Right lung (tissue), 5 donors: ENCODE measurements around the gene MRE11. TPM values are rescaled to one million over a fixed set of nuclear protein-coding genes. Genes with fewer than 3 reads are reported as not detected.
"Not testable (repeated sequence)": the region's sequence is repeated elsewhere in the genome, so short reads cannot be mapped to it uniquely, and the experiment has no call there.

ENCODE experiments used
- DNase-seq, 2 donors: peaks; one replicate each; pipeline ENCODE4 v3.0.0-alpha.2; 2013
- polyA plus RNA-seq, 5 donors: library from polyadenylated mRNA; unstranded; fragments of 120-200 nt; gene quantifications; one replicate each; pipeline versions ENCODE4 v1.2.1 to v1.2.3, GENCODE V29; 2013; ENCODE audit warnings: inconsistent platforms in 1 of 5, low replicate concordance in 1 of 5; ENCODE audit not compliant: insufficient read length in 5 of 5, insufficient read depth in 1 of 5

The MRE11 gene
- polyA plus RNA-seq, 5 donors: 22.6 to 62.0 (median 33.3) TPM

DNA sequence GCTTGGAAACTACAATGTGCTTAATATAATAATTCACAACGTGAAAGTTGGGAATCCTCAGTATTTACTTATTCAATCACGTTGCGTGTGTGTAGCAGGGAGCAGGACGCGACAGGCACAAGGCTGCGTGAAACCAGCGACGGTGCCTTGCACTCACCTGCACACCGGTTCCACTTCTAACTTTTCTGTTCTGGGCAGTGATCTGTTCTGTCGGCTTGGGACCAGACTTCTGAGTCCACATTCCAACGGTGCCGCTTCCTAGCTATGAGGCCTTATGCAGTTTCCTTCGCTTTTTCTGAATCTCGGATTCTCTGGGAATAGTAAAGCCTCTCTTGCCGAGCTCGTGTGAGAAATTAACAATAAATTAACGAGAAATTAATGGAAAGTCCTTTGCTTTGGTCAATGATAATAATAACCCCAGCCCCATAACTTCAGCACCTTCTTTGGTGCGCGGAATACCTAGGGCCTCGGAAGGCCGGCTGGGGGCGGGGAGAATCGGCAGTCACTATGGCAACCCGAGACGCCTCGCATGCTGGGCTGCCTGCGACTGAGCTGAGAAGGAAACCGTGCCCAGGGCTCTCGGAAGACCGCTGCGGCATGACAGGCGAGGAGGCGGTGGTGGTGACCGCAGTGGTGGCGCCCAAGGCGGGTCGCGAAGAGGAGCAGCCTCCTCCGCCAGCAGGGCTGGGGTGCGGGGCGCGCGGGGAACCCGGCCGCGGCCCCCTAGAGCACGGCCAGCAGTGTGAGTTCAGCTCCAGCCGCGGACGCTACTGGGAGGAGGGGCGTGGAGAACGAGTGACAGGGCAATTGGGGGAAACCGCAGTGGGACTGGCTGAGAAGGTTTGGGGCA is 18.5 kb upstream of the MRE11 start, which contains the start of gene C11orf97:
Gene C11orf97 (plus strand): TSS at position 530 of the 850 bp plus-strand sequence. CDS start 68 bp downstream, at position 598.
- DNase-seq: peak in 1 of 2 donors; percentile 54

- DNase-seq: no peak
Observed at GRCh38 chr11:94507485-94507884, 13.8 kb upstream of the MRE11 start.

DNA sequence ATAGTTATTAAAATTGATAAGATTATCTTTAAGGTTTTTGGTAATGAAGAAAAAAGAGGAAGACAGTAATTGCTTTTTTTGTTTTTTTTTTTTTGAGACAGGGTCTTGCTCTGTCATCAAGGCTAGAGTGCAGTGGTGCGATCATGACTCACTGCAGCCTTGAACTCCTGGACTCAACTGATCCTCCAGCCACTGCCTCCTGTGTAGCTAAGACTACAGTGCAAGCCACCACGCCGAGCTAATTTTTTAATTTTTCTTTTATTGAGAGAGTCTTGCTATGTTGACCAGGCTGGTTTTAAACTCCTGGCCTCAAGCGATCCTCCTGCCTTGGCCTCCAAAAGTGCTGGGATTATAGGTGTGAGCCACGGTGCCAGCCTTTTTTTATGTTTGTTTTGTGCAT is 12.9 kb upstream of the MRE11 start:
- not testable (repeated sequence) for DNase-seq

DNA sequence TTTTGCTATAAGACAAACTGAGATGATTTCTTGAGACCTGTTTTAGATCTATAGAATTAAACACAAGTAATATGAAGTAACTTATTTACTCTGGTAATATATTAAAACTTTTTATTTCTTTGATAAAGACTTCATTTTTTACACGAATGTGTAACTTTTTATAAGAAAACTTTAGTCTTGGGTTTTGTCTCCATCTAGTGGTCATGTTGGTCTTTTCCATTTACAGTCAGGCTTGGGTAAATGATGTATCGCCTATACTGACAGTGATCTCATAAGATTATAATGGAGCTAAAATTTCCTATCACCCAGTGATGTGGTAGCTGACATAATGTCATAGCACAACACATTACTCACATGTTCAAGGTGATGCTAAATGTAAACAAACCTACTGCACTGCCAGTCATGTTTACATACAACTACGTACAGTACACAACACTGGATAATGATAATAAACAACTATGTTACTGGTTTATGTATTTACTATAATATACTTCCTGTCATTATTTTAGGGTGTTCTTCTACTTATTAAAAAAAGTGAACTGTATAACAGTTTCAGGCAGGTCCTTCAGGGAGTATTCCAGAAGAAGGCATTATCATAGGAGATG is 11.1 kb upstream of the MRE11 start:
- DNase-seq: no peak

DNA sequence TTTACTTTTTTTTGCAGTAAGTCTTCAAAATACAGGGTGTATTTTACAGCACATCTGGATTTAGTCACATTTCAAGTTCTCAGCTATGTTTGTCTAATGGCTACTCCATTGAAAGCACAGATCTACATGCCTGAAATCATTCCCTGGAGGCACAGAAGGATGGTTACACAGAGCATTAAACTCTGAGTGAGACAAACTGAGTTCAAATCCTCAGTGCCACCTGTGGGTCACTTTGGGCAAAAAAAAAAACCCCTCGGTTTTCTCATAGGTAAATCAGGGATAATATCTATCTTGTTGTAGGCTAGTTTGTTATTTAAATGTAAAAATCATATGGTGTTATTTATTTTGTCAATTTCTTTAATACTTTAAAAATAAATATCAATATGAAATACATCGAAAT is 7.9 kb upstream of the MRE11 start:
- DNase-seq: no peak

DNA sequence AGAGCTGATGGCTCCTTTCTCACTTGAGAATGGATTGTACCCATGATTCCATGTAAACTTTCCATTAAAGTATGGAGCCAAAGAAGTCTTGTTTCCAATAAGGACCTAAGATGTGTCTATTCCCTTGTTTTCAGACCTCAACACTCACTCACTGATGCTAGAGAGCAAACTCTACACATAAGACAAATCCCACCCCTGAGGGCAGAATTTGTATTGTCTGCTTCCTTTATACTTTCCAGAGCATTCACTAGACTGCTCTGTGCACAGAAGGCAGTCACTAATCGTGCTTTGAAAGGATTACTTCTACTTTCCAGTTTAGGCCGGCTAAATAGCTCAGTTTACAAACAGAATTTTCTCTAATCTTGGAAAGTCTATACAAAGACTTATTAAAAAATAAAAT is 6.5 kb upstream of the MRE11 start:
- DNase-seq: no peak

DNA sequence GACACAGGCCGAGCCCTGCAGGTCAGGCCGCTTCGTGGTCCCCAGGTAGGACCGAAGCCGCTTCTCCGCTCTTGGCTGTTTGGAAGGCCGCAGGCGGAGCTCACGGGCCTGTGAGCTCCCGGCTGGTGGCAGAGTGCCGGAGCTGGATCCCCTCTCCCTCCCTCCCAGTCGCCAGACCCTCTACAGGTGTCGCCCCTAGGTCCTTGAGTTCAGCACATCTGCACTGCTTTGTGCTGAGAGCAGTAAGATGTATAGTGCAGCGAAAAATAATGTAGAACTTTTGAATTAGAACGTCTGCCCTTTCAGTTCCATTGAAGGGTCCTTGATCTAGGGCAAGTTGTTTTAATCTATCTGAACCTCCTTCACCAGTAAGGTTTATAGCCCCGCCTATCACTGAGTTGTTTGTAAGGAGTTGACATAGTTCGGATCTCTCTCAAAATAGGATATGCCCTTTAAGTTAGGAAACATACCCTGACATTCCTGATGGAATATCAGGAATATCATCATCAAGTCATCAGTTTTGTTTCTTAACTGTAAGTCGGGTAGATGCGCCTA is 559 bp upstream of the MRE11 start:
- no peak for DNase-seq

DNA sequence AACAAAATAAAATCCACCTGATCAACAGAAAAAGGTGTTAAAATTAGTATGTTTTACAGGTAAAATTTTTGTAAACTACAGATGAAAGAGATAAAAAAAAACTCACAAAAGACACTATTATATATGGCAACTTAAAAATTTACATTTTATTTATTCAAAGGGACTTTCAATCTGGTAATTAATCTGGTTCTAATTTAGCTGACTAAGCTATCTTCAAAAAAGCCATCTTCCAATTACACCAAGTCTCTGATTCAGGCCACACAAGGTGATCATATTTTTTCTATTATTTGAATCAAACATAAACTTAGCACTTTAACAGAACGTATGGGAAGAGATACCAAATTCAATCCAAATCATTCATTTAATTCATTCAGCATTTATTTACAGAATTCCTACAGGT is 7.6 kb downstream of the MRE11 start:
- no peak for DNase-seq

GRCh38 chr11:94481342-94481741 is 12.3 kb downstream of the MRE11 start:
- DNase-seq: no peak

- no peak for DNase-seq
Observed at GRCh38 chr11:94477624-94478023, 16.0 kb downstream of the MRE11 start.

DNA sequence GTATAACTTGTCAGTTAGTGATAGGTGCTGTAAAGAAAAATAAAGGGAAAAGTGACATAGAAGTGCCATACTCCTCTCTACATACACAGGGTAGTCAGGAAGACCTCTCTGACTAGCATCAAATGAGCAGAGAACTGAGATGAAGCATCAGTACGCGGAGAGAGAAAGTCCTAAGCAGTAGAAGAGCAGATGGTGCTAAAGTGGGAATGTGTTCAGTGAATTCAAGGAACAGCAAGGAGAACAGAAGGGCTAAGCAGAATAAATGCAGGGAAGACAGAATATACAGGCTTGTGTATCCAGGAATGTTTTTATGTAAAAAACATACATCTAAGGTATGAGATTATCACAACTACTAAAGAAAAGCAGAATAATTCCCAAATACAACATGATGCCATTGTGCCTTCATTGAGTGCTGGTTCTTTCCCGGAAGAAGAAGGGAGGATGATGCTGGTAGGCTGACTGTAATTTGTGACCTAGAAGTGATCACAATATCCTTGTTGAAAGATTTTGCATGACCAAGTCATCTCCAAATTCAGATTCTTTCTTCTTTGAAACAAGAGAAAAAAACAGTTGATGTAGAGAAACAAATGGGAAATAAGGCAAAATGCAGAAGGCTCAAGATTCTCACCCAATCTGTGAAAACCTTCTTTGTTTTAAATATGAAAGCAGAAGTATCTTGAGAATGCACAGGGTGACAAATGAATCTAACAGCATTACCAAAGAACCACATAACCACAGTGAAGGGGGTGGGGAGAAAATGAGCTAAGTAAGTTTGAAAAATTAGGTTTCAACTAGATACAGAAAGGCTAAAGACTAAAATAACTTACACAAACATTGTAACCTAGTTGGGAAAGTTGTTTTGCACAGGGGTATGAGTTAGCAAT is 20.5 kb downstream of the MRE11 start:
- no peak for DNase-seq

GRCh38 chr11:94469416-94469815 is 24.2 kb downstream of the MRE11 start:
- DNase-seq: no peak

DNA sequence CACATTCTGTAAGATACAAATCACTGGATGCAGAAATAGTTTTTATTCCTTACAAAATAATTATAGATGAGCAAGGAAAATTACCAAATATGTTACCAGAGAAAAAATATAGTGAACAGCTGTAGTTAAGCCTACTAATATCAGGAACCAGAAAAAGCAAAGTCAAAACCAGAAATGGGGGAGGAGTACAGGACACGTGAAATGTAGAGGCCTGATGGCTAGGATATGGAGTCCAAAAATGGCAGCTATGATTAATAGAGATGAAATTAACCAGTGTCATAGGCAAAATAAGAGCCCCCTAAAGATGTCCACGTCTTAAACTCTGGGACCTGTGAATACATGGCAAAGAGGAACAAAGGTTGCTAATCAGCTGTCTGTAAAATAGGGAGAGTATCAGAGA is 34.1 kb downstream of the MRE11 start:
- DNase-seq: no peak

DNA sequence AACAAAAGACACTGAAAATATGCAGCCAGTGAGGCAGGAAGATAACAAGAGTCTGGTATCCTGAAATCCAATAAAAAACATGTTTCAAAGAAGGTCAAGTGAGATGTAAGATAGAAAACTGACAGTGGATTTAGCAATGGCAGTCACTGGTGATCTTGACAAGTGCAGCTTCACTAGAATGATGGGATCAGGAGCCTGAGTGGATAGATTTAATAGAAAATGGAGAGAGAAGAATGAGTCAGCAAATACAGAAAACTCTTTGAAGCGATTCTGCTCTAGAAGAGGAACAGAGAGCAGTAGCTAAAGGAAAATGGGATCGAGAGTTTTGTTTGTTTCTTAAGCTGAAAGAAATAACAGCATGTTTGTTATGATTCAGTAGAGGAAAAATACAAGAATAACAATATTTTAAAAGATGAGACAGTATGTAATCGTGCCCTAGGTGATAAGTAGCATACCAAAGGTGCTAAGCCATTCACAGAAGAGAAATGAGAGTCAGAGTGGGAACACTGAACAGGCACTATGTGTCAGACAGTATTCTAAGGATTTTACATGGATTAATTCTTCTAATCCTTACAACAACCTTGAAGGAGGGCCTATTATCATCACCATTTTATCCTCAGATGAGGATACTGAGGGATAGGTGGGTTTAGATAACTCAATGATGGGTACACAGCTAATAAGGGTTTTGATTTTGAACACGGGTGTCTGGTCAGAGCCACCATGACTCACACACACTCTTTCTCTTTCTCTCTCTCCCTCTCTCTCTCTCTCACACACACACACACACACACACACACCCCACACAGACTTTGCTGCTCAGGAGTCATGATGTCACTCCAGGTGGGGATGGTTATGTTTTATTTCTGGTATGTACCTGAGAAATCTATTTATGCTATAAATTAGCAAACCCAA is 36.3 kb downstream of the MRE11 start:
- DNase-seq: no peak

GRCh38 chr11:94455861-94456260 is 37.8 kb downstream of the MRE11 start:
- peak in 1 of 2 donors; percentile 1 for DNase-seq

DNA sequence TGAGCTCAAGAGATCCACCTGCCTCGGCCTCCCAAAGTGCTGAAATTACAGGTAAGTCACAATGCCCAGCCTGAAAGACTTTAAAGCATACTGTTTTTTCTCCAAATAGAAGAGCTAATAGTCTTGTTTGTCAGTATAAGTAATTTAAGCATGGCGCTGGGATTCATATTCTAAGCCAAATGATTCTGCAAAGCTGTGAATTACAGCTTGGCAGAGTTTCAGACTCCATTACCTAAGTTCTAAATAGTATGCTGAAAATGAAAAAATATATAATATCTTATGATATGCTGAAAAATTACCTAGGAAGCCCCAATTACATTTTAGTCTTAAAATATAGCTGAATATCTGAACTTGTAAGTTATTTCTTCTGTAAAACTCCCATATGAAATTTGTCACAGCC is 39.3 kb downstream of the MRE11 start:
- no peak for DNase-seq

DNA sequence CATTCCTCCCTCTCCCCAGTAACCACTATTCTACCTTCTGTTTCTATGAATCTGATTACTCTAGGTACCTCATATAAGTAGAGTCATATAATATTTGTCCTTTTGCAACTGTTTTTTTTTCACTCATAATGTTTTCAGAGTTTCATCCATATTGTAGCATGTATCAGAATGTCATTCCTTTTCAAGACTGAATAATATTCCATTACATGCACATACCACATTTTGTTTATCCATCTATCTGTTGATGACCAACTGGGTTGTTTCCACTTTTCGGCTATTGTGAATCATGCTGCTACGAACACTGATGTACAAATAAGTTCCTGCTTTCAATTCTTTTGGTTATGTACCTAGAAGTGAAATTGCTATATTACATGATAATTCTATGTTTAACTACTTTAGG is 40.7 kb downstream of the MRE11 start:
- no peak for DNase-seq

DNA sequence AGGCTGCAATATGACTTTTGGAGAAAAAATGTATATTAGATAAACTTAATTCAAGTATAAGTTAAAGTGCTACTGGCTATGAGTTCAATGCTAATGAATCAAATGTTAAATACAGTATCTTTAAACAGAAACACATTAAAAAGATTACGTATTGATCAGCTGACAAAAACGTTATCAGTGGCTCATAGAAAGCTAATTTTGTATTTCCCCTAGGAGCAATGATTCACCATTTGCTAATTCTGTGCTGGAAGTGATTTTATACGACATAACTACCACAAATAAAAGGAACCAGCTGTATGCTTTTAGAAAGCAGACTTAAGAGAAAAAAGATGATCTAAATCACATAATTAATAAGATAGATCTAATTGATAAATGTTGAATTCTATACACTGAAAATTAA is 43.6 kb downstream of the MRE11 start:
- DNase-seq: no peak

- no peak for DNase-seq
Observed at GRCh38 chr11:94449437-94449836, 44.2 kb downstream of the MRE11 start.

- DNase-seq: no peak
Observed at GRCh38 chr11:94449029-94449428, 44.6 kb downstream of the MRE11 start.

DNA sequence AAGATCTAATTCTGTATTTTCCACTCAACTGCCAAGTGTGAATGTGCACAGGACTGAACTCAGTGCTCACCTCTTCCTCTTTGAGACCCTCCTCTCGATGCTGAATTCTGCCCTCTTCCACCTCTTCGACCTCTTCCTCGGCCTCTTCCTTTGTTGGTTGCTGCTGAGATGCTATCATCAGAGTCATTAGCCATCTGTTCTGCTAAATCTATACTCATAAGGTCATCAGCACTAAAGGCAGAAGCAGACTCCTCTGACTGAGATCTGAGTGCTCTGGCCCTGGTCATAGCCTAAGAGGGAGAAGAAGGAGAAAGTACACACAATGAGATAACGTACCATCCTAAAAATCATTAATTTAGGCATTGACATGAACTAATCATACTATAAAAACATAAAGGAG is 46.5 kb downstream of the MRE11 start:
- DNase-seq: no peak
